Endometrial microvascular endothelial cells (primary cell): Measurements from ENCODE around the gene LRRC75A. TPM values are rescaled to one million over a fixed set of nuclear protein-coding genes. Genes with fewer than 3 reads are reported as not detected.

ENCODE experiments used
- total RNA-seq: library from RNA; depleted of rRNA; stranded (reverse); fragments of >200 nt; gene quantifications from one replicate; pipeline ENCODE4 v1.2.3, GENCODE V29; 2015; ENCODE audit errors: inconsistent ontology term

LRRC75A gene
- total RNA-seq, 1 donor from 2014 or later = 0.19 TPM

Other genes with a start within 250 kb of the LRRC75A start
- gene CENPV, start 138.7 kb downstream of the LRRC75A start, total RNA-seq = 38.7 TPM
- 1,239 TPM for gene UBB, start 111.1 kb downstream of the LRRC75A start, total RNA-seq
- 182 TPM for gene TRPV2, start 76.6 kb downstream of the LRRC75A start, total RNA-seq
- gene ZNF287, start 77.0 kb upstream of the LRRC75A start, total RNA-seq = 4.6 TPM
- gene ZNF624, start 161.7 kb upstream of the LRRC75A start, total RNA-seq = 1.6 TPM
- 0.37 TPM for gene CCDC144A, start 198.0 kb upstream of the LRRC75A start, total RNA-seq